Fibroblast of lung (primary cell): ENCODE results near the gene APP. TPM values are rescaled to one million over a fixed set of nuclear protein-coding genes. Genes with fewer than 3 reads are reported as not detected.
A peak's percentile ranks its signal among the peaks of the same experiment; 100 is the strongest.

Experiments used
- DNase-seq, 2 donors: peaks; one replicate each; pipeline versions ENCODE4 v3.0.0 to v3.0.0-alpha.2; 2010; ENCODE audit warnings: low read depth in 2 of 2
- H2AFZ ChIP-seq: 2 replicates; pipeline ENCODE4 v1.5.1; 2012; ENCODE audit warnings: low read length, control low read depth, inconsistent platforms
- H3K27ac ChIP-seq: 2 replicates; pipeline ENCODE4 v1.5.1; 2011; ENCODE audit warnings: low read length, control low read depth; ENCODE audit not compliant: insufficient read depth
- H3K27me3 ChIP-seq: 2 replicates; pipeline ENCODE4 v1.5.1; 2011; ENCODE audit warnings: mild to moderate bottlenecking, low read length; ENCODE audit not compliant: control insufficient read depth, insufficient read depth
- H3K36me3 ChIP-seq: 2 replicates; pipeline ENCODE4 v1.5.1; 2011; ENCODE audit warnings: low read length; ENCODE audit not compliant: control insufficient read depth, insufficient read depth
- H3K4me1 ChIP-seq: 2 replicates; pipeline ENCODE4 v1.5.1; 2011; ENCODE audit warnings: low read length; ENCODE audit not compliant: control insufficient read depth, insufficient read depth; ENCODE audit errors: extremely low read depth
- H3K4me2 ChIP-seq: 2 replicates; pipeline ENCODE4 v1.5.1; 2011; ENCODE audit warnings: low read length, control low read depth; ENCODE audit not compliant: insufficient read depth; ENCODE audit errors: extremely low read depth
- H3K4me3 ChIP-seq, 4 experiments: fragments of 200-600 bp in 1 of 4; sonication (generic) in 1 of 4; replicated peaks in 1 of 4; 2 replicates each; pipeline ENCODE4 v1.5.1; 2011 to 2016; ENCODE audit warnings: low read length in 4 of 4, low read depth in 3 of 4, mild to moderate bottlenecking in 3 of 4, control low read depth in 2 of 4, inconsistent platforms in 1 of 4, mixed read lengths in 1 of 4; ENCODE audit not compliant: insufficient read depth in 1 of 4; ENCODE audit errors: control extremely low read depth in 1 of 4
- H3K79me2 ChIP-seq: 2 replicates; pipeline ENCODE4 v1.5.1; 2012; ENCODE audit warnings: mild to moderate bottlenecking, low read length, inconsistent platforms; ENCODE audit not compliant: control insufficient read depth, insufficient read depth
- H3K9ac ChIP-seq: 2 replicates; pipeline ENCODE4 v1.5.1; 2011; ENCODE audit warnings: mild to moderate bottlenecking, low read length, control low read depth; ENCODE audit not compliant: insufficient read depth
- H3K9me3 ChIP-seq: 2 replicates; pipeline ENCODE4 v1.5.1; 2012; ENCODE audit warnings: low read depth, low read length; ENCODE audit not compliant: control insufficient read depth, insufficient read depth
- H4K20me1 ChIP-seq: 2 replicates; pipeline ENCODE4 v1.5.1; 2011; ENCODE audit warnings: low read length; ENCODE audit not compliant: control insufficient read depth, insufficient read depth; ENCODE audit errors: extremely low read depth
- CTCF ChIP-seq, 2 donors: IDR thresholded peaks in 1 of 2; conservative IDR thresholded peaks in 1 of 2; 1 replicate in 1 of 2; 2 replicates in 1 of 2; pipeline ENCODE4 v1.5.1; 2011 to 2012; ENCODE audit warnings: low read length in 2 of 2, control low read depth in 1 of 2, inconsistent platforms in 1 of 2, low read depth in 1 of 2, mild to moderate bottlenecking in 1 of 2
- EZH2 ChIP-seq: IDR thresholded peaks from 2 replicates; pipeline ENCODE4 v1.5.1; 2012; ENCODE audit warnings: low read length, control low read depth, mild to moderate bottlenecking; ENCODE audit errors: missing control alignments
- polyA plus RNA-seq, 2 donors: library from polyadenylated mRNA; depleted of rRNA in 1 of 2; stranded (reverse) in 1 of 2; unstranded in 1 of 2; fragments of >200 nt; gene quantifications; 2 replicates each; pipeline ENCODE4 v1.2.1, GENCODE V29; 2011 to 2012; ENCODE audit warnings: missing spikeins in 1 of 2
- total RNA-seq: library from RNA; depleted of rRNA; stranded (reverse); fragments of >200 nt; gene quantifications from 2 replicates; pipeline ENCODE4 v1.2.1, GENCODE V29; 2014

The APP gene
- total and polyA plus RNA-seq, 2 donors (not counting 1 experiment from before 2014, with no cell fraction given) = 633 to 1,088 TPM

- no peak for DNase-seq
- H3K4me1 ChIP-seq = peaks cover 3% of the 10 kb centered on the region
- H3K4me3 ChIP-seq = no peak overlapping the region
- H3K9me3 ChIP-seq = no peaks in the 10 kb centered on the region
- no peak overlapping the region for H2AFZ ChIP-seq
- H3K36me3 ChIP-seq = peaks cover 4% of the 10 kb centered on the region
- H4K20me1 ChIP-seq = no peaks in the 10 kb centered on the region
- TF ChIP-seq CTCF (conservative IDR thresholded peaks at IDR 0.05 in 1 of 2, IDR thresholded peaks at IDR 0.05 in 1 of 2; ENCODE audit: low read depth in 1 of 2, low read length in 2 of 2) (no peak), EZH2 (no peak)
- H3K9ac ChIP-seq = no peak overlapping the region
- no peak overlapping the region for H3K4me2 ChIP-seq
- no peaks in the 10 kb centered on the region for H3K27me3 ChIP-seq
- no peaks in the 10 kb centered on the region for H3K79me2 ChIP-seq
- no peak overlapping the region for H3K27ac ChIP-seq
These were observed 200.2 kb downstream of the APP start for GRCh38 chr21:25970254-25970930.

- H3K79me2 ChIP-seq = no peaks in the 10 kb centered on the region
- H3K9me3 ChIP-seq = no peaks in the 10 kb centered on the region
- peaks cover 3% of the 10 kb centered on the region for H3K4me1 ChIP-seq
- no peak overlapping the region for H3K9ac ChIP-seq
- peaks cover 2% of the 10 kb centered on the region for H3K36me3 ChIP-seq
- H4K20me1 ChIP-seq = no peaks in the 10 kb centered on the region
- H2AFZ ChIP-seq = no peak overlapping the region
- no peak overlapping the region for H3K4me3 ChIP-seq
- H3K27ac ChIP-seq = no peak overlapping the region
- no peak for DNase-seq
- TF ChIP-seq EZH2 = no peak
- no peak for TF ChIP-seq CTCF (conservative IDR thresholded peaks at IDR 0.05 in 1 of 2, IDR thresholded peaks at IDR 0.05 in 1 of 2; ENCODE audit: low read depth in 1 of 2, low read length in 2 of 2)
- no peak overlapping the region for H3K4me2 ChIP-seq
- no peaks in the 10 kb centered on the region for H3K27me3 ChIP-seq
These were observed 202.6 kb downstream of the APP start for GRCh38 chr21:25967901-25968438.

GRCh38 chr21:25967181-25967900 lies 203.2 kb downstream of the APP start:
- H3K27me3 ChIP-seq = no peaks in the 10 kb centered on the region
- H3K4me2 ChIP-seq = no peak overlapping the region
- no peak for TF ChIP-seq CTCF (conservative IDR thresholded peaks at IDR 0.05 in 1 of 2, IDR thresholded peaks at IDR 0.05 in 1 of 2; ENCODE audit: low read depth in 1 of 2, low read length in 2 of 2)
- no peak for TF ChIP-seq EZH2
- peaks cover 2% of the 10 kb centered on the region for H3K36me3 ChIP-seq
- H3K9ac ChIP-seq = no peak overlapping the region
- no peak overlapping the region for H2AFZ ChIP-seq
- DNase-seq = peak in 1 of 2 donors; percentile 25
- no peaks in the 10 kb centered on the region for H3K79me2 ChIP-seq
- H3K4me1 ChIP-seq = peaks cover 3% of the 10 kb centered on the region
- no peak overlapping the region for H3K4me3 ChIP-seq
- no peaks in the 10 kb centered on the region for H4K20me1 ChIP-seq
- no peak overlapping the region for H3K27ac ChIP-seq
- no peaks in the 10 kb centered on the region for H3K9me3 ChIP-seq
